OCI-LY3 (cell line): ENCODE results near the gene PSPC1.

Experiments used
- EZH2phosphoT487 ChIP-seq: fragments of 200-600 bp; shearing (Covaris generic); IDR thresholded peaks from 2 replicates; pipeline ENCODE4 v1.6.1; 2018; ENCODE audit warnings: antibody characterized with exemption, mixed run types, low read depth
- TF ChIP-seq, protein P1 (sequence below): fragments of 200-600, 300-600 bp; sonication (generic); IDR thresholded peaks from 2 replicates; pipeline ENCODE4 v1.5.1; 2014; ENCODE audit warnings: antibody characterized with exemption, low read length, low read depth

GRCh38 chr13:19670147-19670546 lies 112.6 kb downstream of the PSPC1 start:
- TF ChIP-seq, protein P1, sequence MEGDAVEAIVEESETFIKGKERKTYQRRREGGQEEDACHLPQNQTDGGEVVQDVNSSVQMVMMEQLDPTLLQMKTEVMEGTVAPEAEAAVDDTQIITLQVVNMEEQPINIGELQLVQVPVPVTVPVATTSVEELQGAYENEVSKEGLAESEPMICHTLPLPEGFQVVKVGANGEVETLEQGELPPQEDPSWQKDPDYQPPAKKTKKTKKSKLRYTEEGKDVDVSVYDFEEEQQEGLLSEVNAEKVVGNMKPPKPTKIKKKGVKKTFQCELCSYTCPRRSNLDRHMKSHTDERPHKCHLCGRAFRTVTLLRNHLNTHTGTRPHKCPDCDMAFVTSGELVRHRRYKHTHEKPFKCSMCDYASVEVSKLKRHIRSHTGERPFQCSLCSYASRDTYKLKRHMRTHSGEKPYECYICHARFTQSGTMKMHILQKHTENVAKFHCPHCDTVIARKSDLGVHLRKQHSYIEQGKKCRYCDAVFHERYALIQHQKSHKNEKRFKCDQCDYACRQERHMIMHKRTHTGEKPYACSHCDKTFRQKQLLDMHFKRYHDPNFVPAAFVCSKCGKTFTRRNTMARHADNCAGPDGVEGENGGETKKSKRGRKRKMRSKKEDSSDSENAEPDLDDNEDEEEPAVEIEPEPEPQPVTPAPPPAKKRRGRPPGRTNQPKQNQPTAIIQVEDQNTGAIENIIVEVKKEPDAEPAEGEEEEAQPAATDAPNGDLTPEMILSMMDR: no peak
- TF ChIP-seq EZH2phosphoT487: no peak
